DND-41 (cell line): ENCODE measurements around the gene TTC28.

ENCODE experiments used
- ATAC-seq: fragments of 200-7000 bp; cut with Tn5 transposase; 3 replicates; pipeline ENCODE4 v1.9.1; 2021; ENCODE audit warnings: low read depth; ENCODE audit not compliant: insufficient read depth
- DNase-seq: peaks from one replicate; pipeline ENCODE4 v3.0.0-alpha.2; 2020
- H2AFZ ChIP-seq: 2 replicates; pipeline ENCODE4 v1.6.0; 2012; ENCODE audit warnings: low read depth, low read length
- H3K27ac ChIP-seq: 2 replicates; pipeline ENCODE4 v1.5.1; 2012; ENCODE audit warnings: low read length, inconsistent platforms
- H3K27me3 ChIP-seq: fragments of 200-600 bp; sonication (generic); 2 replicates; pipeline ENCODE4 v1.6.0; 2012; ENCODE audit warnings: low read length, mild to moderate bottlenecking, inconsistent platforms; ENCODE audit not compliant: insufficient read depth, poor library complexity
- H3K36me3 ChIP-seq: 2 replicates; pipeline ENCODE4 v1.5.1; 2012; ENCODE audit warnings: low read length, inconsistent platforms; ENCODE audit not compliant: insufficient read depth
- H3K4me1 ChIP-seq: 2 replicates; pipeline ENCODE4 v1.5.1; 2012; ENCODE audit warnings: mild to moderate bottlenecking, low read length; ENCODE audit not compliant: insufficient read depth
- H3K4me2 ChIP-seq: 2 replicates; pipeline ENCODE4 v1.6.0; 2012; ENCODE audit warnings: mild to moderate bottlenecking, moderate library complexity, low read length, inconsistent platforms; ENCODE audit not compliant: insufficient read depth
- H3K4me3 ChIP-seq, 2 experiments: fragments of 200-600 bp in 1 of 2; shearing (Covaris generic) in 1 of 2; 2 replicates each; pipeline ENCODE4 v1.5.1; 2012 to 2016; ENCODE audit warnings: inconsistent platforms in 2 of 2, low read length in 2 of 2, mild to moderate bottlenecking in 2 of 2, low read depth in 1 of 2, moderate library complexity in 1 of 2
- H3K79me2 ChIP-seq: 2 replicates; pipeline ENCODE4 v1.6.0; 2012; ENCODE audit warnings: low read length, inconsistent platforms; ENCODE audit not compliant: insufficient read depth
- H3K9ac ChIP-seq: 2 replicates; pipeline ENCODE4 v1.6.0; 2012; ENCODE audit warnings: low read depth, mild to moderate bottlenecking, inconsistent platforms, low read length, moderate library complexity
- H3K9me3 ChIP-seq: 2 replicates; pipeline ENCODE4 v1.5.1; 2012; ENCODE audit warnings: low read length, moderate library complexity, mild to moderate bottlenecking, inconsistent platforms; ENCODE audit not compliant: insufficient read depth, severe bottlenecking
- H4K20me1 ChIP-seq: 2 replicates; pipeline ENCODE4 v1.6.0; 2012; ENCODE audit warnings: low read length; ENCODE audit not compliant: insufficient read depth
- CTCF ChIP-seq: IDR thresholded peaks from 2 replicates; pipeline ENCODE4 v1.5.1; 2012; ENCODE audit warnings: borderline replicate concordance, low read length, moderate library complexity, mild to moderate bottlenecking; ENCODE audit not compliant: poor library complexity, severe bottlenecking; ENCODE audit errors: extremely low read depth
- EZH2 ChIP-seq: IDR thresholded peaks from 3 replicates; pipeline ENCODE4 v1.6.1; 2012; ENCODE audit warnings: borderline replicate concordance, low read depth, mild to moderate bottlenecking, moderate library complexity, low read length, inconsistent platforms; ENCODE audit not compliant: severe bottlenecking

TTC28 gene

GRCh38 chr22:28658448-28658847, 21.2 kb downstream of the TTC28 start:
- DNase-seq (no peak), ATAC-seq (no peak)
- H3K27me3 ChIP-seq = peaks cover 52% of the 10 kb centered on the region
- H3K9me3 ChIP-seq = no peaks in the 10 kb centered on the region
- no peak overlapping the region for H3K9ac ChIP-seq
- TF ChIP-seq CTCF (no peak), EZH2 (no peak)
- no peak overlapping the region for H3K27ac ChIP-seq
- H3K4me3 ChIP-seq = no peak overlapping the region
- no peaks in the 10 kb centered on the region for H3K4me1 ChIP-seq
- peaks cover 5% of the 10 kb centered on the region; the same call in 1 of the 2 replicates for H4K20me1 ChIP-seq
- H2AFZ ChIP-seq = no peak overlapping the region
- no peaks in the 10 kb centered on the region for H3K79me2 ChIP-seq
- H3K36me3 ChIP-seq = no peaks in the 10 kb centered on the region
- no peak overlapping the region for H3K4me2 ChIP-seq

- TF ChIP-seq CTCF (no peak), EZH2 (no peak)
- H2AFZ ChIP-seq = no peak overlapping the region
- H3K9ac ChIP-seq = no peak overlapping the region
- peaks cover 5% of the 10 kb centered on the region; the same call in 1 of the 2 replicates for H4K20me1 ChIP-seq
- H3K9me3 ChIP-seq = no peaks in the 10 kb centered on the region
- no peaks in the 10 kb centered on the region for H3K79me2 ChIP-seq
- no peak overlapping the region for H3K4me2 ChIP-seq
- H3K36me3 ChIP-seq = no peaks in the 10 kb centered on the region
- H3K4me3 ChIP-seq = no peak overlapping the region
- H3K27me3 ChIP-seq = peaks cover 54% of the 10 kb centered on the region
- H3K27ac ChIP-seq = no peak overlapping the region
- no peak for DNase-seq
- no peak for ATAC-seq
- no peaks in the 10 kb centered on the region for H3K4me1 ChIP-seq
Measured at GRCh38 chr22:28656181-28656580, 23.5 kb downstream of the TTC28 start.

GRCh38 chr22:28650463-28650862, 29.2 kb downstream of the TTC28 start:
- H3K79me2 ChIP-seq = no peaks in the 10 kb centered on the region
- ATAC-seq (no peak), DNase-seq (no peak)
- TF ChIP-seq EZH2 (no peak), CTCF (no peak)
- H3K4me1 ChIP-seq = no peaks in the 10 kb centered on the region
- H2AFZ ChIP-seq = no peak overlapping the region
- H3K9me3 ChIP-seq = no peaks in the 10 kb centered on the region
- H3K4me2 ChIP-seq = no peak overlapping the region
- no peak overlapping the region for H3K27ac ChIP-seq
- H4K20me1 ChIP-seq = no peaks in the 10 kb centered on the region
- no peak overlapping the region for H3K9ac ChIP-seq
- H3K27me3 ChIP-seq = peaks cover 61% of the 10 kb centered on the region
- no peaks in the 10 kb centered on the region for H3K36me3 ChIP-seq
- no peak overlapping the region for H3K4me3 ChIP-seq

GRCh38 chr22:28648792-28649191, 30.8 kb downstream of the TTC28 start:
- no peak for ATAC-seq
- Histone ChIP-seq H2AFZ (no peak overlapping the region), H3K4me1 (no peaks in the 10 kb centered on the region), H3K9me3 (no peaks in the 10 kb centered on the region), H3K9ac (no peak overlapping the region), H3K27ac (no peak overlapping the region), H3K27me3 (peaks cover 53% of the 10 kb centered on the region), H4K20me1 (no peaks in the 10 kb centered on the region), H3K4me3 (no peak overlapping the region), H3K36me3 (no peaks in the 10 kb centered on the region), H3K4me2 (no peak overlapping the region), H3K79me2 (no peaks in the 10 kb centered on the region)
- DNase-seq = no peak
- TF ChIP-seq EZH2 = no peak
- no peak for TF ChIP-seq CTCF
